ENCODE measurements around the gene GRPR.
A peak's percentile ranks its signal among the peaks of the same experiment; 100 is the strongest.

Gene GRPR

DNA sequence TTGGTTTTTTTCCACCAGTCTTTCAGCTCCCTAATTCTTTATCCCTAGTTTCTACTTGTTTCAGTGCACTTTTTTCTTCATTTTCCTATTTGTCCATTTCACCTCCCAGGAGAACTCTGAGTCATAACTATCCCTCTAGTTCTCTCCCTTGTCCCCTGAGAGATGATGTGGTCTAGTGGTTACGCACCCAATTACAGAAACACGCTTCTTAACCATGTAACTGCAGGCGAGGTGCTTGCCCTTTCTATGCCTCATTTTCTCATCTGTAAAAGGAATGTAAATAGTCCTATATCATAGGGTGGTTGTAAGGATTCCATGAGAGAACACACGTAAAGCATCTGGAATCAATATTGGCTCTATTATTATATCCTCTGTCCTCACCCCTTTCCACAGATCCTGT is 8.8 kb upstream of the GRPR start:
- TF ChIP-seq, protein P1, sequence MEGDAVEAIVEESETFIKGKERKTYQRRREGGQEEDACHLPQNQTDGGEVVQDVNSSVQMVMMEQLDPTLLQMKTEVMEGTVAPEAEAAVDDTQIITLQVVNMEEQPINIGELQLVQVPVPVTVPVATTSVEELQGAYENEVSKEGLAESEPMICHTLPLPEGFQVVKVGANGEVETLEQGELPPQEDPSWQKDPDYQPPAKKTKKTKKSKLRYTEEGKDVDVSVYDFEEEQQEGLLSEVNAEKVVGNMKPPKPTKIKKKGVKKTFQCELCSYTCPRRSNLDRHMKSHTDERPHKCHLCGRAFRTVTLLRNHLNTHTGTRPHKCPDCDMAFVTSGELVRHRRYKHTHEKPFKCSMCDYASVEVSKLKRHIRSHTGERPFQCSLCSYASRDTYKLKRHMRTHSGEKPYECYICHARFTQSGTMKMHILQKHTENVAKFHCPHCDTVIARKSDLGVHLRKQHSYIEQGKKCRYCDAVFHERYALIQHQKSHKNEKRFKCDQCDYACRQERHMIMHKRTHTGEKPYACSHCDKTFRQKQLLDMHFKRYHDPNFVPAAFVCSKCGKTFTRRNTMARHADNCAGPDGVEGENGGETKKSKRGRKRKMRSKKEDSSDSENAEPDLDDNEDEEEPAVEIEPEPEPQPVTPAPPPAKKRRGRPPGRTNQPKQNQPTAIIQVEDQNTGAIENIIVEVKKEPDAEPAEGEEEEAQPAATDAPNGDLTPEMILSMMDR (IDR thresholded peaks at IDR 0.05; ENCODE audit: borderline replicate concordance, insufficient read depth, low read depth, low read length) = no peak
- no peak overlapping the region for H3K4me3 ChIP-seq (ENCODE audit: low read depth, low read length)

DNA sequence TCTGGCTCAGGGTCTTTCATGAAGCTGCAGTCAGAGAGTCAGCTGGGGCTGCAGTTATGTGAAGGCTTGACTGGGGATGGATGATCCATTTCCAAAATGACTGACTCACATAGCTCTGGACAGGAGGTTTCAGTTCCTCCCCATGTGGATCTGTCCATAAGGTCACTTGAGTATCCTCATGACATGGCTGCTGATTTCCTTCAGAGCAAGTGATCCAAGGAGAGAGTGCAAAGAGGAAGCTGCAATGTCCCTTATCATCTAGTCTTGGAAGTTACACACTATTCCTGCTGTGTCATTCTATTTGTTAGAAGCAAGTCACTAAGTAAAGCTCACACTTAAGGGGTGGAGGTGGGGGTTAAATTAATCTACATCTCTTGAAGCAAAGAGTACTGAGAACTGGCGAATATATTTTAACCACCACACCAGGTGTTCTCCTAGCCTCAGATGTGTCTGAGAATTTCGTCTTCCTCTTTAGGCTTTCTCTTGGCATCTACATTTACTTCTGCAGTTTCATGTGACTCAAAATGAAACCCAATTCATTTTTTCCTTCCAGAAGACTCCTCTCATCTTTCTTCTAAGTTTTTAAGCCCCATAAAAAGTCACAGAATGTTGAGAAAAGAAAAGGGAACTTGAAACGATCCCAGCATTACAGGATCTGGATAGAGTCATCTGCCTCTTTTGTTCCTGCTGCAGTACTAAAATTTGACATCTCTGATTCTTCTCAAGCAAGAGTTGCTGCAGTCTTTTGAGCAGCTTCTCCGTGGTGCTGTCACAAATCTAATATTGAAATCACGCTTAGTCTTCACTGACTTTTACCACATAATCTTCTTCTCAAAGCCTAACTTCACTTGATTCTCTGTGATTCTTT is 3.8 kb upstream of the GRPR start:
- TF ChIP-seq, protein P1 (IDR thresholded peaks at IDR 0.05; ENCODE audit: borderline replicate concordance, insufficient read depth, low read depth, low read length) = no peak

DNA sequence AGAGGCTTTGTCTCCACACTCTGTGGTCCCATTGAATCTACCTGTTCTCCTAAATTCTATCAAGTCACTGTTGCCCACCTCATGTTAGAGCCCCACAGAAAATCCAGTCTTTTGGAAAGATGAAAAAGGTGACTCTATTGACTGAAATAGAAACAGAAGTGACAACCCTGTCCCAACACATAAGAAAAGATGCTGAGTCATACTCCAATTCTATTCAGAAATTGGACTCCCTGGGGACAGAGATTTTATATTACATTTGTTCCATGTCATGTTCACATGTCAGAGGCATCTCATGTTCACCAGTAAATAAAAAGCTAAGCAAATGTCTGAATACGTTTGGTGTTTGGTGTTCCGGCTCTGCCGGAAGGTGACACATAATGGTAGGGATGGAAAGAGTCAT is 2.9 kb upstream of the GRPR start:
- peak overlapping the region; percentile 5 for H3K4me3 ChIP-seq (ENCODE audit: low read depth, low read length)
- TF ChIP-seq, protein P1 (IDR thresholded peaks at IDR 0.05; ENCODE audit: borderline replicate concordance, insufficient read depth, low read depth, low read length) = no peak

More for the DNA sequence above, 3.8 kb upstream of the GRPR start:
- peak overlapping the region; percentile 5 for H3K4me3 ChIP-seq (ENCODE audit: low read depth, low read length)

DNA sequence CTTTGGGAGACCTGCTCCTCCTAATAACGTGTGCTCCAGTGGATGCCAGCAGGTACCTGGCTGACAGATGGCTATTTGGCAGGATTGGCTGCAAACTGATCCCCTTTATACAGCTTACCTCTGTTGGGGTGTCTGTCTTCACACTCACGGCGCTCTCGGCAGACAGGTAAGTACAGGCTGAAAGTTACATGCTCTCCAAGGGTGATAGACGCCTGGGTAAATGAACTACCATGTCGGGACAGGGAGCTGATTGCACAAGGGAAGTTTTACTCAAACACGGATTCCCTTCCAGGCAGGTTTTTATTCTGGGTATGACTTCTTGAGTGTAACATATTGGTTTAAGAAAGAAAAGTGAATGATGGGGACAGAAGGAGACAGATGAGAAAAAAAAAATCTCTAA is 836 bp downstream of the GRPR start:
- no peak overlapping the region for H3K4me3 ChIP-seq (ENCODE audit: low read depth, low read length)
- TF ChIP-seq, protein P1 (IDR thresholded peaks at IDR 0.05; ENCODE audit: borderline replicate concordance, insufficient read depth, low read depth, low read length) = no peak

DNA sequence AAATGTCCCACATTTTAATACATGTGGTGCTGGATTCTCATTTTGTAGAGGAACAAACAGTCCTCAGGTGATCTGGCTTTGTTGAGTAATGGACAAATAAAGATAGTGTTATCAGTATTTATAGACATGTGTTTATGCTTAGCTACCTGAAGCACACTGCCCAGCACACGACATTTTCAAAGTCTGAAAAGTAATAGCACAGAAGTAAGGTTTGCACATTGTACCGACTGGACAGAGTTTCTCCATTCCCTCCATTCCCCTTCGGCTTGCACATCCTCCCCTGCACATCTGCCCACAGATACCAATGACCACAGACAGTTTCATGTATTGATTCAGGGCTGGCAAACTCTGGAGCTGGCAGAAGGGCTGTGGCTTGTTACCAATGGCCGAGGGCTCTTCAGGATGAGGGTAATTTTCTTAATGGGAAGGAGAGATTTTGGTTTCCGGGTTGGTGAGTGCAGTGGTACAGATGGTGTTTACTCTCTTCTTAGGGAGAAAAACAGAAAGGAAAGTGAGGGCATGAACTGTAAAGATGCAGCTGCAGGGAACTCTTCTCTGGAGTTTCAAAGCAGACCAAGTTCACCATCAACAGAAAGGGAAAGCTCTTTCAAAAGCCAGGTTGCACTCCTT is 2.3 kb downstream of the GRPR start:
- H3K4me3 ChIP-seq (ENCODE audit: low read depth, low read length) = no peak overlapping the region
- TF ChIP-seq, protein P1 (IDR thresholded peaks at IDR 0.05; ENCODE audit: borderline replicate concordance, insufficient read depth, low read depth, low read length) = no peak

DNA sequence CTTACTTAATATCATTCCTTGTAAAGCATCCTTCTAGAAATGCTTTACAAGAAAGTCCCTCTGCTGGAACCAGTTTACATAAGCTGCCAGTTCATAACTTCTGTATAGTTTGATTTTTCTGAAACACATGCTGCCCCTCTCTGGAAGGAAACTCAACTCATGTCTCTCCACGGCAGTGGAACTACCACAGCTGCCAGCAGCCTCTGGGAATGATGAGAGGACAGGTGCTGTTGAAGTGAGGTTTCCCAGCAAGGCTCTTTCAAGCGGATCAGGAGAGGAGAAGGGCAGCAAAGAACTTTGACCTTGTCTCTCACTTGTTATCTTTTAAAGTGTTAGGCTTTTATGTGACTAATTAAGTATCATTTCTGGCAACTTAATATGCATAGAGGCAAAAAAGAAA is 7.3 kb downstream of the GRPR start:
- TF ChIP-seq, protein P1 (IDR thresholded peaks at IDR 0.05; ENCODE audit: borderline replicate concordance, insufficient read depth, low read depth, low read length) = no peak
- H3K4me3 ChIP-seq (ENCODE audit: low read depth, low read length) = no peak overlapping the region

DNA sequence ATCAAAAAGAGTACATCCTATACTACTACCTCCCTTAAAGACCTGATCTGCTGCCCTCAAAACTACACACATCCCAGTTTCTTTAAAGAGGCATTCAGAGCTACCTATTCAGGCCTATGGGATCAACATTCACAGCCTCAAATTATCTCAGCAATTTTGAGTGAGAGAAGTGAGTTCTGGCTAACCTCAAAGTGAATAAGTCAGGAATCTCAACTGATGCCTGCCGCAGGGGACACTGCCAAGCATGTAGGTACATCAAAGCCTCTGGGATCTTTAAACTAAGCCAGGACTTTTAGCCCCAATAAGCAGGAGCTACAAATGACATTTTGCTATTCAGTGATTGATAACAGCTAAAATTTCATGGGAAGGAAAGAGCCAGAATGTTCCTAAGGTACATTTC is 11.6 kb downstream of the GRPR start:
- H3K4me3 ChIP-seq (ENCODE audit: low read depth, low read length) = no peak overlapping the region
- TF ChIP-seq, protein P1 (IDR thresholded peaks at IDR 0.05; ENCODE audit: borderline replicate concordance, insufficient read depth, low read depth, low read length) = no peak

Data from GM12875 (cell line).